Stimulated activated naive CD4-positive, alpha-beta T cell treated with Interleukin-2 at 50 U/mL for 16 hours (primary cell): ENCODE measurements around the gene ATF2.

ENCODE experiments used
- DNase-seq: peaks from one replicate; lab custom pipeline; 2025; lab: John Stamatoyannopoulos, UW

The ATF2 gene

DNA sequence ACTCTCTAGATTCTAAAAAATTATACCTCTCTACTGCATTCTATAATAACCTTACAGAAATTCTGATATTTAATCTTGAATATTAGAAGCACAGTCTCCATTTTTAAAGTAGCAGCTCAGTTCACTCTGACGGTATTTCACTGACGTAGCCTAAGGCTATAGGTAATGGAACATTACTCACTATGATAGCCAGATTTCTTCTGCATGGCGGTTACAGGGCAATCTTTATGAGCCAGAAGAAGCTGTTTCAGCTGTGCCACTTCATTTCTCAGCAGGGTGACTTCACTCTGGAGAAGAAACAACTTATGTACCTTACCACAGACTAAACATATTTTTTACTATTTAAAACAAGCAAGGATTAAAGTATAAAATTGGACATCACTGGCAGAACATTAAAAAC is 87.5 kb downstream of the ATF2 start:
- DNase-seq: no peak

DNA sequence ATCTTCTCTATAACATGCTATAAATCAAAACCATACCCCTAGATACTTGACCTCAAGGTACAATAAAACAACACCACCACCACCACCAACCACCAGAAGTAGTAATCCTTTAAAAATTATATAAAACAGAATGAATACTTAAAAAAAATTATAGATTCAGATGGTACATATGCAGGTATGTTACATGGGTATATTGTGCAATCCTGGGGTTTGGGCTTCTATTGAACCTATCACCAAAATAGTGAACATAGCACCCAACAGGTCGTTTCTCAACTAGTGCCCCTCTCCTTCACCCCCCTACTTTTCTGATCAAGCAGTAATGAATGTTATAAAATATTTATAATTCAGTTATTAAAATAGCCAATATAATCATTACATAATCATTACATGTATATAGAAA is 91.7 kb downstream of the ATF2 start:
- DNase-seq: no peak

DNA sequence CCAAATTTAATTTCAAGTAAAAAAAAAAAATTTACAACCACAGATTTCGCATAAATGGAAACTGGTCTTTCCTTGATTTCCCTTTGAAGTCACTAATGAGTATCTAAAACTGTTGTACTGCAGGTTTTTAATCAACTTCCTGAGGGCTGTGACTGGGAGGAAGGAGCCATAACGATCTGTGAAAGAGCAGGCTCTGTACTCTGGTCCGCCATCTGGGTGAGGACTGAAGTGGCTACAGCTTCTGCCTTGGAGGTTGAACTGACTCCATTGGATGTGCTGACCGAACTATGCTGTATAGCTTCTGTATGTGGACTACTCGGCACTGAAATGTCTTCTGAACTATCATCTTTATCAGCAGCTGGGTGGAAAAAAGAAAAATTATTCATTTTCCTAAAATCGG is 93.5 kb downstream of the ATF2 start:
- no peak for DNase-seq

- DNase-seq: no peak
Observed at GRCh38 chr2:175068534-175068933, 99.5 kb downstream of the ATF2 start.

DNA sequence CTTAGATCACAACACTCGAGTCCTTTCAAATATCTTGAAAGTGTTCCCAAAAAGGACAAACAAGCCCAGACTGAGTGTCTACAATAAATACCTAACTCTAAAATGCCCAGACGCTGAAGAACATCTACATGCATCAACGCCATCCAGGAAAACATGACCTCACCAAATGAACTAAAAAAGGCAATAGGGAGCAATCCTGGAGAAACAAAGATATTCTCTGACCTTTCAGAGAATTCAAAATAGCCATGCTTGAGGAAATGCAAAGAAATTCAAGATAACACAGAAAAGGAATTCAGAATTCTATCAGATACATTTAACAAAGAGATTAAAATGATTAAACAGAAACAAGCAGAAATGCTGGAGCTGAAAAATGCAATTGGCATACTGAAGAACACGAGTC is 101.6 kb downstream of the ATF2 start:
- DNase-seq: no peak

- DNase-seq: no peak
Observed at GRCh38 chr2:175064797-175065196, 103.2 kb downstream of the ATF2 start.

- no peak for DNase-seq
Observed at GRCh38 chr2:175063741-175064140, 104.3 kb downstream of the ATF2 start.

DNA sequence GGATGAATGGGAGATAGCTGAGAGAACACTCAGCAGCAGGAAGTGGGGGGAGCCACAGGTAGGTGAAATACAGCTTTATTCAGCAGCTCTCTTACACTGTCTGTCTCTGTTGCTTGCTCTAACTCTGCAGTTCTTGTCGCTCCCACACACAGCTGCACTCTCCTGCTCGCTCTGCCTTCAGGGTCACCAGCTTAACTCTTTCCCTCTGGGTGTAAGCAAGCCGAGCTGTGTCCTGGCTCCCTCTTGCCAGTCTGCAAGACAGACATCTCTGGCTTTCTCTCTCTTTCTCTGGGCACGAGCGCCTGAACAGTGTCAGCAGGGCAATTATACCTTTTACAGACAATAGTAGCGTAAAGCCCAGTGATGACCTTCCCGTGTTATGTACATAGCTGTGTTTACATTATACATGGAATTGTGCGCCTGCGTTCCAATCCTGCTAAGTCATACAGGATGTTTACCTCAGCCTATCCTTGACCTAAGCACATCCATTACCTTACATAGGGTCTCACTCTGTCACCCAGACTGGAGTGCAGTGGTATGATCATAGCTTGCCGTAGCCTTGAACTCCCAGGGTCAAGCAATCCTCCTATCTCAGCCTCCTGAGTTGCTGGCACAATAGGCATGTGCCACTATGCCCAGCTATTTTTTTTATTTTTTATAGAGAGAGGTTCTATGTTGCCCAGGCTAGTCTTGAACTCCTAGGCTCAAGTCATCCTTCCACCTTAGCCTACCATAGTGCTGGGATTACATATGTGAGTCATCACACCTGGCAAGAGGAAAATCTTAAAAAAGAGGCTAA is 105.0 kb downstream of the ATF2 start:
- DNase-seq: no peak

- DNase-seq: no peak
Observed at GRCh38 chr2:175057078-175057685, 110.8 kb downstream of the ATF2 start.

- no peak for DNase-seq
Observed at GRCh38 chr2:175055993-175056392, 112.0 kb downstream of the ATF2 start.

GRCh38 chr2:175054340-175054739 is 113.7 kb downstream of the ATF2 start:
- DNase-seq: no peak

DNA sequence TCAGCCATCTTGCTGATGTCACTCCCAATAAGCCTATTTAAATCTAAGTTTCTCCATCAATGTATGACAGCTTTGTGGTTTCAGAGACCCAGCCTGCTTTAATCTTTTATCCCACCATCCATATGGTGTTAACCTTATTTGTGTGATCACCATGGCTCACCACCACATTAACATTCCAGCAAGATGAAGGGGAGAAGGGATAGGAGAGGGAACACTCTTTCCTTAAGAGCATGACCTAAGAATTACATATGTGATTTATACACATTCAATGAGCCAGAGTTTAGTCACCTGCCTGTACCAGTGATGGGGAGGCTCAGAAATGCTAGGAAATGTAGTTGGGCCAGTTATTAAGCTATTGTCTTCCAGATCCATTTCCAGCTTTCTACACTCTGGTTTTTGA is 118.3 kb downstream of the ATF2 start:
- no peak for DNase-seq

- no peak for DNase-seq
Observed at GRCh38 chr2:175048275-175048674, 119.7 kb downstream of the ATF2 start.

- no peak for DNase-seq
Observed at GRCh38 chr2:175039490-175039889, 128.5 kb downstream of the ATF2 start.

DNA sequence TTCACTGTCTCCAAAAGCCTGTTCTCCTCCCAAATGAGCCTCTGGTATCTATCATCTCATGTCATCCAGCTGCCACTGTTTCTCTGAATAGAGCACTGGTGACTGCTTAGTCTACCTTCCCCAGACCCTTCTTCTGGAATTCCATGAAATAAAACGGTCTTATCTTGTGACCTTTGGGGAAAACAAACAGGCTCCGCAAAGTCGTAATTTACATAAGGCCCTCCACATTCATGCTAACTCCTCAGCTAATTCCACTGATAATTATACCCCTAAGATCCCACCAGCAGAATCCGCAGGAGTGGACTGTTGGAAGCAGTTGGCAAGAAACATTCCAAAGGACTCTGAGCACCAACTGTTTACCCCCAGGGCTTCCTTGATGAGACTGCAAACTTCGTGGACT is 129.0 kb downstream of the ATF2 start:
- no peak for DNase-seq

DNA sequence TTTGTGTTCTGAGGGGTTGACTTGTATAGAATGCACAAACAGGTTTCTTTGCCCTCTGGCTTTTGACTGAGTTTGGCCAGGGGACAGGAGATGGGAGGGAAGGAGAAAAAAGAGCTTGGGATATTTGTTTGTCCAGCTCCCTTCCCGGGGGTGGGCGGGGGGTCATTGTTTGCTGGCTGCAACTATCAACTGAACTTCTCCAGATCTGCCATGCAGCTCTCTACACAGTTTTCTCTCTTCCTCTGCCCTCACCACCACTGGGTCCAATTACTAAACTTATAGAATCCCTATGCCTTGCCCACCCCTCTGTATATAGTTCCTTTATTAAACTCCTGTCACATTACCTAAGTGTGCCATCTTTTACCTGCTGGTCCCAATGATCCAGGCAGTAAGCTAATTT is 130.1 kb downstream of the ATF2 start:
- no peak for DNase-seq

DNA sequence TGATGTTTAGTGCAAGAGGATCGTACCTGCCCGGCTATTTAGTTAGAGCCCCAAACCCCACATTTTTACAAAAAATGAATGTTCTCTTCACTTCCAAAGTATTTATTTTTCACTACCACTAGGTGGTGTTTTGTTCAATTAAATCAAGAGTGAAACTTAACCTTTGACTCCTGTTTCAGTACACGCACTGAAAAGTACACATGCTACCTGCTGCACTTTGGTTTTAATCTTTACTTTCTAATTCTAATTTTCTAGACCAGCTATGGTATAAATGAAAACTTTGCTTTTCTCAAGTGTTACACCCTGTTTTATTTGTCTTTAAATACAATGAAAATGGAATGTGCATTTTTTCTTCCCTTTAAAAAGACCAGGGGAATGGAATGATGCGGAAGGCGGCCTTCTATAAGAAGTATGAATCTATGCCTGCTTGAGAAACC is 131.4 kb downstream of the ATF2 start:
- DNase-seq: no peak

DNA sequence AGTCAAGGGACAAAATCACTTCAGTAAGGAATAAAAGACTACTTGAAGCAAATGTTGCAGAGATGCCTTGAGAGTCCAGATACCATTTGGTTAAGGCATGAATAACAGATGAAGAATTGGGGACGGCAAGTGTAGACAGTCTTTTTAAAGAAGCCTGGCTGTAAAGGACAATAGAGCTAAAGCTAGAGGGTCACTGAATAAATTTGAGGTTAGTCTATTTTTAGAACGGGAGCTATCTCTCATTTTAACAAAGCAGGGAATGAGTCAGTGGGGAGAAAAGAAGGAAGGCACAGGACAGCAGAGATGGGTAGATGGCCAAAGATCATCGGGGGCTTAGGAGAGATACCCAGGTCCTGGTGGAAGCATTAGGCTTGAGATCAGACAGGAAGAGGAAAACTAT is 132.2 kb downstream of the ATF2 start:
- no peak for DNase-seq

DNA sequence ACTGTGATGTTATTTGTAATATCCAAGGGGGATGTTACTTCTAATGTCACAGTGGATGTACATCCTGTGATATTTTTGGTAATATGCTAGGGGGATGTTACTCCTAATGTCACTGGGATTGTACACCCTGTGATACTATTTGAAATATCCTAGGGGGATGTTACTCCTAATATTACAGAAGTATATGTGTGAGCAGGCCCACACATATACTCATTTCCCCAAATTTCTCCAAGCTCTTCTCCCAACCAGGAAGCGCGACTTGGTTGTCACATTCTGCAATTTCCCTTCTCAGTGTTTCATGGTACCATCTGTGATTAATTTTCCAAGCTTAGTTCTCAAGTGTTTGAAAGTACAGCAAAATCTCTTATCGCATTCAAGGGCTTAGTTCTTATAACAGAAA is 133.3 kb downstream of the ATF2 start:
- DNase-seq: no peak

DNA sequence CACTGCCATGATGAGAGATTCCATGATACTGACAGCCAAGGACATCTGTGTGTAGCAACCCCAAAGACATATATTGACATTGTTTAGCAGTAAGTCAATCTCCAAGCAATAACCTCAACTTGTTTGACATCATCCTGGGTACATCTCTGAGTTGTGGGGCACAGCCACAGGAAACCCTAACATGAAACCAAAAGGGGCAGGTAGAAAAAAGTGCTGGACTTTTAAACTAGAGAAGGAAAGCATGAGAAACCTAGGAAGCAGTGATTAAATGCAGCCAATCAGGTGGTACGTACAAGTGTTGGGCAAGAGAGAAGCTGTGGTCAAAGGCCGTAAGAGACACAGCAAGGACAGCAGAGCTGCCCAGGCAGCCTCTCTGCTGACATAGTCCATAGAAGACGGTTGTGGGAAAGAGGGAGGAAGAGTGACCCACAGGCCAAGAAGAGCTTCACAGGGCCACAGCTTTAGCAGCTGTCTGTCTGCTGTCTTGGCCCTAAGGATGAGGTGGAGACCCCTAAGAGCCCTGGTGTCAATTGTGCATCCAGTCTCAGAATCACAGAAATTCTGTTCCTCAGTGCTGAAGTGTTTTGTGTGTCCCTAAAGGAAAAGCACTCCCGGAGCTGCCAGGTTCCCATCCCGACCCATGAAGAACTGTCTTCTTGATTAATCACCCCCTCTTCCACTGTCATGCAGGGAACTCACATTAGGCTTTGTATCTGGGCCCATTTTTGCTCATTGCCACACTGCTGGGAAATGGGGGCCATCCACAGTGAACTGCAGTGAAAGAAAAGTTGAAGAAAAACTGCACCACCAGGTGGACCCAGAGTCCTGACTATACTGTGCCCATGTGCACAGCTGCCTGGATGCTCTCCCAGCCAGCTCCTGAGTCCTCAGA is 137.4 kb downstream of the ATF2 start:
- no peak for DNase-seq

DNA sequence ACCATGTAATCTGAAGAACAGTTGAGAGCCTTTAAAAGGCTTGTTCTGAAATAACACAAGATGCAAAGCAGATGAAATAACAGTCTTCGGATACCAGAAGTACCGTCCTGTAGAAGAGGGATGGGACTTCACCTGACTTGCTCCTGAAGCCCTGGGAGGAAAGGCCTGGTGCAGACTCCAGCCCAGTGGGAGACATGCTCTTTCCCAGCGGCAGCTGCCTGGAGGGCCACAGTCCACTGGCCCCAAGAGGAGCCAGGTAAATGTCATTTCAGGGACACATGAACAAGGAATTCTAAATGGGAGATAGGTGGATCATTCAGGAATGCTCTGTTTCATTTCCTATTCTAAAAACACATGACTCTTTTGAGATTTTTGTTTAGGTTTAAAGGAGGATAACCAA is 140.2 kb downstream of the ATF2 start:
- DNase-seq: no peak

- DNase-seq: no peak
Observed at GRCh38 chr2:175026385-175026784, 141.6 kb downstream of the ATF2 start.

DNA sequence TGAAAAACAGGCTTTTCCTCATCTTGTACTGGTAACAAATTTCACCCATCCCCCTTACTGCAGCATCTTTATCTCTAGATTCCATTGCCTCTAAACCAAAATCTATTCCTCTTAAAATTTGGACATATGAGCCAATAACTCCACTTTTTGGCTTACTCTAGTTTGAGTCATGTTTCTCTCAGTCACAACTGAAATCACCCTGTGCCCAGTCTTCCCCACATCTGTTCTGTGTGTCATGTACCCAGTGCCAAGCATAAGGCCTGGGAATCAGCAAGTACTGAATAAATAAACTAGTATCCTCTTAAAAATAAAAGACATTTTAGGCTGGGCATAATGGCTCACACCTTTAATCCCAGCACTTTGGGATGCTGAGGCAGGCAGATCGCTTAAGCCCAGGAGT is 142.1 kb downstream of the ATF2 start:
- DNase-seq: no peak
